A673 (cell line): ENCODE measurements around the gene COL11A2. TPM values are rescaled to one million over a fixed set of nuclear protein-coding genes. Genes with fewer than 3 reads are reported as not detected.

Experiments used
- BruUV-seq: library from RNA; stranded (reverse); fragments of 400-500 nt; replicated peaks from 2 replicates; lab custom pipeline; 2021; lab: Mats Ljungman, UMichigan
- CTCF ChIA-PET: fragments of 300-600 bp; sonication (Branson Sonifier 250); formaldehyde crosslinking; loops from one replicate; lab custom pipeline; 2022; ENCODE audit warnings: antibody characterized with exemption; lab: Charles Lee
- POLR2A ChIA-PET: fragments of 300-600 bp; sonication (Branson Sonifier 250); formaldehyde crosslinking; loops from one replicate; lab custom pipeline; 2022; ENCODE audit warnings: antibody characterized with exemption; ENCODE audit not compliant: low non-redundant PET; lab: Charles Lee
- DNase-seq: peaks from one replicate; pipeline ENCODE4 v3.0.0-alpha.2; 2015; ENCODE audit warnings: low spot score
- H3K27ac ChIP-seq: fragments of 200-600 bp; sonication (generic); 2 replicates; pipeline ENCODE4 v1.5.1; 2016; ENCODE audit warnings: mixed run types, low read depth, mild to moderate bottlenecking, mixed read lengths, antibody characterized with exemption, low read length; ENCODE audit not compliant: poor library complexity, severe bottlenecking
- H3K27me3 ChIP-seq: fragments of 200-600 bp; sonication (generic); replicated peaks from 2 replicates; pipeline ENCODE4 v1.6.1; 2017; ENCODE audit warnings: mixed run types, low read depth, mild to moderate bottlenecking, mixed read lengths, antibody characterized with exemption, low read length; ENCODE audit not compliant: insufficient read depth, poor library complexity
- H3K36me3 ChIP-seq: fragments of 200-600 bp; sonication (generic); 2 replicates; pipeline ENCODE4 v1.6.1; 2016; ENCODE audit warnings: mixed run types, mild to moderate bottlenecking, mixed read lengths, antibody characterized with exemption, low read length; ENCODE audit not compliant: insufficient read depth, poor library complexity, severe bottlenecking
- H3K4me1 ChIP-seq: fragments of 200-600 bp; sonication (generic); 2 replicates; pipeline ENCODE4 v1.6.1; 2017; ENCODE audit warnings: mixed run types, mild to moderate bottlenecking, mixed read lengths, antibody characterized with exemption, low read length; ENCODE audit not compliant: insufficient read depth, poor library complexity, severe bottlenecking
- H3K4me3 ChIP-seq: fragments of 200-600 bp; sonication (generic); 2 replicates; pipeline ENCODE4 v1.5.1; 2016; ENCODE audit warnings: low read depth, mixed run types, mild to moderate bottlenecking, mixed read lengths, low read length; ENCODE audit not compliant: poor library complexity, severe bottlenecking
- H3K9me3 ChIP-seq: fragments of 200-600 bp; sonication (generic); 2 replicates; pipeline ENCODE4 v1.6.1; 2016; ENCODE audit warnings: mixed run types, low read depth, mild to moderate bottlenecking, mixed read lengths, antibody characterized with exemption, low read length; ENCODE audit not compliant: poor library complexity, severe bottlenecking
- CTCF ChIP-seq: fragments of 300-800, 200-600 bp; sonication (generic); conservative IDR thresholded peaks from 2 replicates; pipeline ENCODE4 v1.5.1; 2017; ENCODE audit warnings: low read depth, mild to moderate bottlenecking, antibody characterized with exemption, low read length, moderate library complexity, mixed read lengths
- EZH2 ChIP-seq: fragments of 200-600 bp; sonication (generic); IDR thresholded peaks from 2 replicates; pipeline ENCODE4 v1.6.1; 2017; ENCODE audit warnings: borderline replicate concordance, low read depth, mild to moderate bottlenecking, mixed read lengths, antibody characterized with exemption, low read length; ENCODE audit not compliant: poor library complexity, severe bottlenecking
- intact Hi-C: fragments of 100-400 bp; cut with micrococcal nuclease; formaldehyde crosslinking; loops from one replicate; pipeline ENCODE4 v1.10.0; 2022; ENCODE audit not compliant: unreplicated experiment
- total RNA-seq: library from RNA; stranded (reverse); gene quantifications from 2 replicates; pipeline ENCODE4 v1.2.3, GENCODE V29; 2021

Gene COL11A2
- total RNA-seq, 1 experiment from 2014 or later, result 1.6 TPM

DNA sequence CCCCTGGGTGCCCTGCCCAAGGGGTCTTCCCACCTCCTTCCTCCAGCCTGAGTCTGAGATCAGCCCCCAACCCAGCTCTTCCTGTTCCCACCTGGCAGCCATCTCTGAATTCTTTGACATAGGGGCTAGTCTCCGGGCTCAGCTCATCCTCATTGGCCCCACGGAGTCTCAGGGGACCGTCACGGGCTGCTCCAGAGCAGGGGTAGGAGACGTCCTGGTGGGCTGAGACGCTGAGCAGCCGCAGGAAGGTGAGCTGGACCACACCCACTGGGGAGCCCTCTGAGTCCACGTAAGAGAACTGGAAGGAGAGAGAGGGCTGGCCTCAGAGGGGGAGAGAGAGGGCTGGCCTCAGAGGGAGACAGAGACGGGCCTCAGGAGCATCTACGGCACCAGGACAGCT, 28.1 kb downstream of the COL11A2 start:
- H3K4me1 ChIP-seq, result peaks cover 7% of the 10 kb centered on the region
- CTCF ChIA-PET, result no interaction called here
- no peak for DNase-seq
- BruUV-seq, result no TSS peak
- no peak overlapping the region for H3K27ac ChIP-seq
- H3K9me3 ChIP-seq, result no peaks in the 10 kb centered on the region
- H3K4me3 ChIP-seq, result no peak overlapping the region
- intact Hi-C loops, result no loop called here
- H3K36me3 ChIP-seq, result no peaks in the 10 kb centered on the region
- H3K27me3 ChIP-seq, result no peaks in the 10 kb centered on the region
- POLR2A ChIA-PET, result no interaction called here
- no peak for TF ChIP-seq CTCF
- no peak for TF ChIP-seq EZH2

DNA sequence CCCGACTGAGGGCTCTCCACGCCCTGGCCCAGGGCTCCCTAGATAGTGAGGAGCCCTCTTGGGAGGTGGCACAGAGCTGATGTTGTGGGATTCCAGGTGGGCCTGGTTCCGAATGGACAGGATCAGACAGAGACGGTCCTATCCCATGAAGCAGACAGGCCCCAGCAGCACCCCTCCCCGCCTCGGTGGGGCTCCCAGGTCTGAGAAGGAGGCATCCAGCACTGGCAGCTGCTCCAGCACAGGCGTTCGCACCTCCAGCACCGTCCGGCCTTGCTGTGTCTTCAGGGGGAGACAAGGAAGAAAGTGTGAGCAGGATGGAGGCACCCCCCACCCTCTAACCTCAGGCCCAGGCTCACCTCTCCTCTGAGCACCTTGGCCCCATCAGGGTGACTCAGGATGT, 28.7 kb downstream of the COL11A2 start:
- ChIA-PET CTCF (no interaction called here), POLR2A (no interaction called here)
- no peaks in the 10 kb centered on the region for H3K9me3 ChIP-seq
- BruUV-seq, result no TSS peak
- DNase-seq, result no peak
- intact Hi-C loops, result no loop called here
- H3K4me3 ChIP-seq, result no peak overlapping the region
- H3K36me3 ChIP-seq, result no peaks in the 10 kb centered on the region
- TF ChIP-seq EZH2 (no peak), CTCF (no peak)
- H3K27me3 ChIP-seq, result no peaks in the 10 kb centered on the region
- H3K27ac ChIP-seq, result no peak overlapping the region
- H3K4me1 ChIP-seq, result peaks cover 7% of the 10 kb centered on the region

GRCh38 chr6:33161354-33162331, 30.6 kb downstream of the COL11A2 start:
- Histone ChIP-seq H3K27me3 (no peaks in the 10 kb centered on the region), H3K4me1 (peaks cover 7% of the 10 kb centered on the region), H3K27ac (peak overlapping the region; percentile 40), H3K9me3 (no peaks in the 10 kb centered on the region), H3K4me3 (peak overlapping the region; percentile 54), H3K36me3 (no peaks in the 10 kb centered on the region)
- peak; percentile 81 for DNase-seq
- intact Hi-C loops, result loop anchor here (1.0 kb wide), 1 partner anchor 88 kb away; no protein-coding TSS in a partner anchor
- POLR2A ChIA-PET, result no interaction called here
- peak; percentile 96 for TF ChIP-seq CTCF
- no peak for TF ChIP-seq EZH2
- BruUV-seq, result no TSS peak
- CTCF ChIA-PET, result interaction anchor here (0.6 to 2.3 kb wide), 4 partner anchors 11 to 155 kb away, joined by 3 to 16 read pairs (median 10); no protein-coding TSS in a partner anchor
